MCF 10A (cell line): ENCODE measurements around the gene KLHDC10. TPM values are rescaled to one million over a fixed set of nuclear protein-coding genes. Genes with fewer than 3 reads are reported as not detected.

Source experiments
- BruUV-seq: library from RNA; stranded (reverse); fragments of 400-500 nt; replicated peaks from 2 replicates; lab custom pipeline; 2021; lab: Mats Ljungman, UMichigan
- CTCF ChIA-PET: fragments of 300-600 bp; sonication (Branson Sonifier 250); formaldehyde crosslinking; extraction: SDS; loops from one replicate; lab custom pipeline; 2021; ENCODE audit warnings: antibody characterized with exemption, inconsistent platforms; lab: Yijun Ruan, JAX
- POLR2A ChIA-PET: fragments of 300-600, 350-650 bp; sonication (Branson Sonifier 250); formaldehyde crosslinking; extraction: SDS; loops from one replicate; lab custom pipeline; 2020; ENCODE audit warnings: antibody characterized with exemption, inconsistent platforms; lab: Yijun Ruan, JAX
- DNase-seq: peaks from one replicate; pipeline ENCODE4 v3.0.0-alpha.2; 2018; ENCODE audit not compliant: unreplicated experiment
- H3K27ac Mint-ChIP-seq: one replicate; pipeline ENCODE4 v1.8.0; 2022; ENCODE audit warnings: mild to moderate bottlenecking, low read depth, mixed read lengths; ENCODE audit not compliant: unreplicated experiment
- H3K27me3 Mint-ChIP-seq: one replicate; pipeline ENCODE4 v1.8.0; 2022; ENCODE audit warnings: mixed read lengths; ENCODE audit not compliant: insufficient read depth, unreplicated experiment
- H3K36me3 Mint-ChIP-seq: one replicate; pipeline ENCODE4 v1.8.0; 2022; ENCODE audit warnings: mild to moderate bottlenecking, moderate library complexity, mixed read lengths; ENCODE audit not compliant: insufficient read depth, unreplicated experiment
- H3K4me1 Mint-ChIP-seq: one replicate; pipeline ENCODE4 v1.8.0; 2022; ENCODE audit warnings: mixed read lengths; ENCODE audit not compliant: insufficient read depth, unreplicated experiment
- H3K4me3 Mint-ChIP-seq: one replicate; pipeline ENCODE4 v1.8.0; 2022; ENCODE audit warnings: mild to moderate bottlenecking, moderate library complexity, mixed read lengths; ENCODE audit not compliant: unreplicated experiment
- H3K9me3 Mint-ChIP-seq: one replicate; pipeline ENCODE4 v1.8.0; 2022; ENCODE audit warnings: mixed read lengths; ENCODE audit not compliant: unreplicated experiment
- CTCF ChIP-seq: fragments of 200-600 bp; IDR thresholded peaks from one replicate; pipeline ENCODE4 v1.8.0; 2022; ENCODE audit warnings: antibody characterized with exemption, mild to moderate bottlenecking; ENCODE audit not compliant: unreplicated experiment
- intact Hi-C: fragments of 100-400 bp; cut with micrococcal nuclease; formaldehyde crosslinking; loops from 2 replicates; pipeline ENCODE4 v1.14.1; 2022
- total RNA-seq: library from RNA; stranded (reverse); gene quantifications from 2 replicates; pipeline ENCODE4 v1.2.3, GENCODE V29; 2022

The KLHDC10 gene
- total RNA-seq, 1 experiment from 2014 or later = 25.8 TPM

GRCh38 chr7:130141884-130142653 lies 71.7 kb downstream of the KLHDC10 start:
- intact Hi-C loops = no loop called here
- Mint-ChIP-seq H3K4me1 (peaks cover 7% of the 10 kb centered on the region), H3K4me3 (no peak overlapping the region), H3K36me3 (peaks cover 15% of the 10 kb centered on the region), H3K27me3 (no peaks in the 10 kb centered on the region), H3K27ac (no peak overlapping the region), H3K9me3 (no peaks in the 10 kb centered on the region)
- POLR2A ChIA-PET = interaction anchor here (0.6 kb wide), 3 partner anchors 10 to 1407 kb away, joined by 3 to 5 read pairs (median 4); no protein-coding TSS in a partner anchor
- no peak for DNase-seq
- no TSS peak for BruUV-seq
- no peak for TF ChIP-seq CTCF
- CTCF ChIA-PET = interaction anchor here (0.5 to 0.9 kb wide), 2 partner anchors 31 to 43 kb away, joined by 4 read pairs; no protein-coding TSS in a partner anchor

- BruUV-seq = no TSS peak
- Mint-ChIP-seq H3K4me1 (peaks cover 7% of the 10 kb centered on the region), H3K27me3 (no peaks in the 10 kb centered on the region), H3K4me3 (no peak overlapping the region), H3K27ac (no peak overlapping the region), H3K9me3 (no peaks in the 10 kb centered on the region), H3K36me3 (peaks cover 15% of the 10 kb centered on the region)
- no peak for DNase-seq
- intact Hi-C loops = no loop called here
- POLR2A ChIA-PET = interaction anchor here (0.6 kb wide), 2 partner anchors 11 to 851 kb away, joined by 4 to 5 read pairs; no protein-coding TSS in a partner anchor
- CTCF ChIA-PET = interaction anchor here (0.5 kb wide), 1 partner anchor 31 kb away, joined by 4 read pairs; no protein-coding TSS in a partner anchor
- TF ChIP-seq CTCF = no peak
These were observed 72.5 kb downstream of the KLHDC10 start for GRCh38 chr7:130142654-130143333.

GRCh38 chr7:130143334-130143732 lies 73.0 kb downstream of the KLHDC10 start:
- no TSS peak for BruUV-seq
- H3K27ac Mint-ChIP-seq = no peak overlapping the region
- TF ChIP-seq CTCF = no peak
- peaks cover 15% of the 10 kb centered on the region for H3K36me3 Mint-ChIP-seq
- no peak for DNase-seq
- no peak overlapping the region for H3K4me3 Mint-ChIP-seq
- ChIA-PET POLR2A (no interaction called here), CTCF (no interaction called here)
- intact Hi-C loops = no loop called here
- H3K27me3 Mint-ChIP-seq = no peaks in the 10 kb centered on the region
- no peaks in the 10 kb centered on the region for H3K9me3 Mint-ChIP-seq
- H3K4me1 Mint-ChIP-seq = peaks cover 7% of the 10 kb centered on the region

GRCh38 chr7:130143986-130144311 lies 73.6 kb downstream of the KLHDC10 start:
- no peak for TF ChIP-seq CTCF
- ChIA-PET POLR2A (interaction anchor here (0.9 kb wide), 1 partner anchor 16 kb away, joined by 4 read pairs; no protein-coding TSS in a partner anchor), CTCF (no interaction called here)
- Mint-ChIP-seq H3K4me3 (no peak overlapping the region), H3K36me3 (peaks cover 12% of the 10 kb centered on the region), H3K9me3 (no peaks in the 10 kb centered on the region), H3K4me1 (peaks cover 7% of the 10 kb centered on the region), H3K27ac (peak overlapping the region; percentile 63), H3K27me3 (no peaks in the 10 kb centered on the region)
- intact Hi-C loops = no loop called here
- no TSS peak for BruUV-seq
- no peak for DNase-seq
